ENCODE data around the gene MDFIC.
"Not testable (repeated sequence)": the region's sequence is repeated elsewhere in the genome, so short reads cannot be mapped to it uniquely, and the experiment has no call there.

The MDFIC gene

GRCh38 chr7:114922026-114922651 is at the start of gene MDFIC:
Gene MDFIC, plus strand, starts transcription at chr7:114922094. Its CDS starts 940 bp downstream, at chr7:114923034.
- Histone ChIP-seq H3K27ac (peak within 1 kb of the TSS; percentile 57 to 99 (median 92)), H3K4me3 (peak within 1 kb of the TSS; percentile 54 to 96 (median 78))

- H3K4me3 ChIP-seq: no peak overlapping the region
- H3K27ac ChIP-seq: no peak overlapping the region
Measured at GRCh38 chr7:114874170-114874569, 47.7 kb upstream of the MDFIC start.

GRCh38 chr7:114875186-114875585 is 46.7 kb upstream of the MDFIC start:
- H3K27ac ChIP-seq: no peak overlapping the region
- no peak overlapping the region for H3K4me3 ChIP-seq

- H3K4me3 ChIP-seq: no peak overlapping the region
- no peak overlapping the region for H3K27ac ChIP-seq
Measured at GRCh38 chr7:114879554-114879953, 42.3 kb upstream of the MDFIC start.

- H3K4me3 ChIP-seq: no peak overlapping the region
- H3K27ac ChIP-seq: no peak overlapping the region
Measured at GRCh38 chr7:114885836-114886235, 36.1 kb upstream of the MDFIC start.

GRCh38 chr7:114886241-114886640 is 35.7 kb upstream of the MDFIC start:
- Histone ChIP-seq H3K4me3 (no peak overlapping the region), H3K27ac (no peak overlapping the region)

GRCh38 chr7:114889116-114889515 is 32.8 kb upstream of the MDFIC start:
- H3K27ac ChIP-seq, H3K4me3 ChIP-seq: not testable (repeated sequence)

GRCh38 chr7:114889646-114890285 is 32.1 kb upstream of the MDFIC start:
- Histone ChIP-seq H3K4me3 (no peak overlapping the region), H3K27ac (no peak overlapping the region)

- no peak overlapping the region for H3K27ac ChIP-seq
- no peak overlapping the region for H3K4me3 ChIP-seq
Measured at GRCh38 chr7:114890561-114890960, 31.3 kb upstream of the MDFIC start.

GRCh38 chr7:114900127-114900526 is 21.8 kb upstream of the MDFIC start:
- Histone ChIP-seq H3K4me3 (no peak overlapping the region), H3K27ac (no peak overlapping the region)

GRCh38 chr7:114901771-114902170 is 20.1 kb upstream of the MDFIC start:
- Histone ChIP-seq H3K4me3 (no peak overlapping the region), H3K27ac (no peak overlapping the region)

GRCh38 chr7:114903131-114903530 is 18.8 kb upstream of the MDFIC start:
- H3K4me3 ChIP-seq: no peak overlapping the region
- no peak overlapping the region for H3K27ac ChIP-seq

GRCh38 chr7:114910787-114911186 is 11.1 kb upstream of the MDFIC start:
- no peak overlapping the region for H3K4me3 ChIP-seq

GRCh38 chr7:114911411-114911810 is 10.5 kb upstream of the MDFIC start:
- no peak overlapping the region for H3K27ac ChIP-seq
- no peak overlapping the region for H3K4me3 ChIP-seq

More at GRCh38 chr7:114910787-114911186, 11.1 kb upstream of the MDFIC start:
- no peak overlapping the region for H3K27ac ChIP-seq

GRCh38 chr7:114916261-114916892 is 5.5 kb upstream of the MDFIC start:
- peak overlapping the region in 10 of 21 experiments; percentile 9 to 73 (median 56) for H3K27ac ChIP-seq
- no peak overlapping the region for H3K4me3 ChIP-seq

GRCh38 chr7:114917211-114917839 is 4.6 kb upstream of the MDFIC start:
- peak overlapping the region in 8 of 21 experiments; percentile 4 to 73 (median 32) for H3K27ac ChIP-seq
- H3K4me3 ChIP-seq: no peak overlapping the region

- H3K27ac ChIP-seq: peak overlapping the region in 1 of 21 experiments; percentile 14
- H3K4me3 ChIP-seq: no peak overlapping the region
Measured at GRCh38 chr7:114919587-114919986, 2.3 kb upstream of the MDFIC start.

GRCh38 chr7:114921631-114922025 is 266 bp upstream of the MDFIC start:
- Histone ChIP-seq H3K4me3 (peak overlapping the region; percentile 54 to 96 (median 78)), H3K27ac (peak overlapping the region in 19 of 21 experiments; percentile 87 to 99 (median 92))

GRCh38 chr7:114922652-114923402 is 933 bp downstream of the MDFIC start:
- peak overlapping the region; percentile 57 to 99 (median 92) for H3K27ac ChIP-seq
- H3K4me3 ChIP-seq: peak overlapping the region; percentile 54 to 96 (median 78)

- peak overlapping the region; percentile 54 to 96 (median 78) for H3K4me3 ChIP-seq
- peak overlapping the region in 20 of 21 experiments; percentile 80 to 99 (median 92) for H3K27ac ChIP-seq
Measured at GRCh38 chr7:114923403-114923713, 1.5 kb downstream of the MDFIC start.
